Parathyroid adenoma (tissue), 2 donors: ENCODE data around the gene GPR153.

ENCODE experiments used
- H2AFZ ChIP-seq: fragments of 300-600 bp; sonication (generic); one replicate; pipeline ENCODE4 v1.7.0; 2017; ENCODE audit warnings: antibody characterized with exemption, mild to moderate bottlenecking
- H3K27ac ChIP-seq: fragments of 300-600 bp; sonication (generic); one replicate; pipeline ENCODE4 v1.7.0; 2017
- H3K27me3 ChIP-seq: fragments of 300-600 bp; sonication (generic); one replicate; pipeline ENCODE4 v1.7.0; 2017; ENCODE audit warnings: low read length; ENCODE audit not compliant: control insufficient read depth, insufficient read depth
- H3K36me3 ChIP-seq: fragments of 300-600 bp; sonication (generic); one replicate; pipeline ENCODE4 v1.7.0; 2017; ENCODE audit warnings: low read length; ENCODE audit not compliant: control insufficient read depth, insufficient read depth
- H3K4me1 ChIP-seq: fragments of 300-600 bp; sonication (generic); one replicate; pipeline ENCODE4 v1.7.0; 2017; ENCODE audit warnings: control low read depth
- H3K4me2 ChIP-seq: fragments of 300-600 bp; sonication (generic); one replicate; pipeline ENCODE4 v1.7.0; 2017; ENCODE audit warnings: low read length
- H3K4me3 ChIP-seq: fragments of 300-600 bp; sonication (generic); one replicate; pipeline ENCODE4 v1.7.0; 2017; ENCODE audit warnings: low read depth, low read length
- H3K79me2 ChIP-seq: fragments of 300-600 bp; sonication (generic); one replicate; pipeline ENCODE4 v1.7.0; 2017; ENCODE audit warnings: control low read depth
- H3K9ac ChIP-seq: fragments of 300-600 bp; sonication (generic); one replicate; pipeline ENCODE4 v1.7.0; 2017; ENCODE audit warnings: mild to moderate bottlenecking
- H3K9me3 ChIP-seq: fragments of 300-600 bp; sonication (generic); one replicate; pipeline ENCODE4 v1.7.0; 2017; ENCODE audit warnings: low read length; ENCODE audit not compliant: control insufficient read depth
- TF ChIP-seq, protein P1 (sequence below): fragments of 300-600 bp; sonication (generic); IDR thresholded peaks from one replicate; pipeline ENCODE4 v1.7.0; 2017; ENCODE audit warnings: antibody characterized with exemption, mild to moderate bottlenecking
- donor health status: primary hyperparathyroidism.

GPR153 gene

GRCh38 chr1:6225651-6226050 lies 35.2 kb downstream of the GPR153 start:
- no peaks in the 10 kb centered on the region for H3K27me3 ChIP-seq
- TF ChIP-seq, protein P1, sequence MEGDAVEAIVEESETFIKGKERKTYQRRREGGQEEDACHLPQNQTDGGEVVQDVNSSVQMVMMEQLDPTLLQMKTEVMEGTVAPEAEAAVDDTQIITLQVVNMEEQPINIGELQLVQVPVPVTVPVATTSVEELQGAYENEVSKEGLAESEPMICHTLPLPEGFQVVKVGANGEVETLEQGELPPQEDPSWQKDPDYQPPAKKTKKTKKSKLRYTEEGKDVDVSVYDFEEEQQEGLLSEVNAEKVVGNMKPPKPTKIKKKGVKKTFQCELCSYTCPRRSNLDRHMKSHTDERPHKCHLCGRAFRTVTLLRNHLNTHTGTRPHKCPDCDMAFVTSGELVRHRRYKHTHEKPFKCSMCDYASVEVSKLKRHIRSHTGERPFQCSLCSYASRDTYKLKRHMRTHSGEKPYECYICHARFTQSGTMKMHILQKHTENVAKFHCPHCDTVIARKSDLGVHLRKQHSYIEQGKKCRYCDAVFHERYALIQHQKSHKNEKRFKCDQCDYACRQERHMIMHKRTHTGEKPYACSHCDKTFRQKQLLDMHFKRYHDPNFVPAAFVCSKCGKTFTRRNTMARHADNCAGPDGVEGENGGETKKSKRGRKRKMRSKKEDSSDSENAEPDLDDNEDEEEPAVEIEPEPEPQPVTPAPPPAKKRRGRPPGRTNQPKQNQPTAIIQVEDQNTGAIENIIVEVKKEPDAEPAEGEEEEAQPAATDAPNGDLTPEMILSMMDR, result no peak
- no peaks in the 10 kb centered on the region for H3K4me1 ChIP-seq
- no peak overlapping the region for H3K27ac ChIP-seq
- no peaks in the 10 kb centered on the region for H3K79me2 ChIP-seq
- no peak overlapping the region for H2AFZ ChIP-seq
- H3K4me3 ChIP-seq, result no peak overlapping the region
- H3K9ac ChIP-seq, result no peak overlapping the region
- no peaks in the 10 kb centered on the region for H3K36me3 ChIP-seq
- no peak overlapping the region for H3K4me2 ChIP-seq
- no peaks in the 10 kb centered on the region for H3K9me3 ChIP-seq

GRCh38 chr1:6224718-6225117 lies 36.2 kb downstream of the GPR153 start:
- Histone ChIP-seq H3K9me3 (no peaks in the 10 kb centered on the region), H3K9ac (no peak overlapping the region), H3K27me3 (no peaks in the 10 kb centered on the region), H3K4me2 (no peak overlapping the region), H3K79me2 (no peaks in the 10 kb centered on the region), H2AFZ (no peak overlapping the region), H3K36me3 (no peaks in the 10 kb centered on the region), H3K4me3 (no peak overlapping the region), H3K27ac (no peak overlapping the region), H3K4me1 (no peaks in the 10 kb centered on the region)
- TF ChIP-seq, protein P1, result no peak

DNA sequence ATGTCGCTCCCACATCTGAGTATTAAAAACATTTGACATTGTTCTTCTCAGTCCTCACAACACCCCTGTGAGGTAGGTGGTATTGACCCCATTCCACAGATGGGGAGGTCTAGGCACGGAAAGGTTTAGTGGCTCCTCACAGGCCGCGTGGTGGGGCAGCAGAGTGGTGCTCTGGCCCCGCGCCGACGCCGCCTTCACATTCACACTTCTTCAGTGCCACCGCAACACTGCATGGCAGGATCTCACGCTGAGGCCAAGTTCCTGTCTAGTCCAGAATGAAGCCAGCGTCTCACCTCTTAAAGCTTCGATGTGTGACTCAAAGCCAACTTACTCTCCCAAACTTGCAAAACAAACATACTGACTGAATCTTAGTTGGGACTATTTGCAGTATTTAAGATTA lies 37.3 kb downstream of the GPR153 start:
- no peaks in the 10 kb centered on the region for H3K4me1 ChIP-seq
- no peak overlapping the region for H2AFZ ChIP-seq
- H3K9me3 ChIP-seq, result no peaks in the 10 kb centered on the region
- no peaks in the 10 kb centered on the region for H3K79me2 ChIP-seq
- H3K27me3 ChIP-seq, result no peaks in the 10 kb centered on the region
- H3K4me2 ChIP-seq, result no peak overlapping the region
- no peak overlapping the region for H3K9ac ChIP-seq
- no peak overlapping the region for H3K27ac ChIP-seq
- H3K36me3 ChIP-seq, result no peaks in the 10 kb centered on the region
- H3K4me3 ChIP-seq, result no peak overlapping the region
- TF ChIP-seq, protein P1, result no peak

- Histone ChIP-seq H3K27me3 (no peaks in the 10 kb centered on the region), H3K9ac (no peak overlapping the region), H3K36me3 (no peaks in the 10 kb centered on the region), H3K27ac (peak overlapping the region; percentile 60), H3K4me2 (no peak overlapping the region), H3K4me3 (no peak overlapping the region), H3K79me2 (no peaks in the 10 kb centered on the region), H2AFZ (no peak overlapping the region), H3K4me1 (no peaks in the 10 kb centered on the region), H3K9me3 (no peaks in the 10 kb centered on the region)
- TF ChIP-seq, protein P1, result no peak
Observed at GRCh38 chr1:6222636-6223035, 38.3 kb downstream of the GPR153 start.

DNA sequence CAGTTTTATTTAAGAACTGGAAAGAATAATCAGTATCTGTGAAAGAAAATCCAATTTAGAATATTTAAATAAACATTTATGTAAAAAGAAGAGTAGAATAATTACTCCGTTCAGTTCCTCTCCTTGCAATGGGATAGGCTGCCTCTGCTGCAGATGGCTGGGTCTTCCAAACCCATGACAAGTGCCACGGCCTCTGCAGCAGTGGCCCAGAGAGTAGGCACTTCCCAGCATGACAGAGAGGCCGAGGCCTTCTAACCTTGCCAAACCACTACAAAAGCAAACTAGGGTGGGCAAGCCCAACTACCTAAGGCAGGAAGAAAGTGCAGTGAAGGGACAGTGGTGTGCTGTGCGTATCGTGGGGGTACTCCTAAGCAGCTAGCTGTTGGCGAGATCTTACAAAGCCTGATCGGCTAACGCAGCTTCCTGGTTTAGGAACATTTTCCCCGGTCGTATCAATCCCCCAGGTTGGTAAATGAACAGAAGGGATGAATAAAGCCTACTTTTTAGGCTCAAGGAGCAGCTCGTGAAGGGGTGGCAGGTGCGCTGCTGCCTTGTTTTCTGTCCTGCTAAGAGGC lies 39.6 kb downstream of the GPR153 start:
- no peaks in the 10 kb centered on the region for H3K27me3 ChIP-seq
- H3K4me1 ChIP-seq, result no peaks in the 10 kb centered on the region
- no peak overlapping the region for H3K27ac ChIP-seq

More for the DNA sequence above, 39.6 kb downstream of the GPR153 start:
- Histone ChIP-seq H3K9me3 (no peaks in the 10 kb centered on the region), H3K36me3 (no peaks in the 10 kb centered on the region), H3K9ac (no peak overlapping the region), H3K79me2 (no peaks in the 10 kb centered on the region), H2AFZ (no peak overlapping the region), H3K4me2 (no peak overlapping the region), H3K4me3 (no peak overlapping the region)
- TF ChIP-seq, protein P1, result no peak
